Uterus (tissue), 2 donors: ENCODE results near the gene OSER1.

ENCODE experiments used
- CTCF ChIP-seq, 4 experiments: fragments of 200-600 bp in 2 of 4; fragments of 450-650 bp in 2 of 4; sonication (generic) in 2 of 4; IDR thresholded peaks; one replicate each; pipeline ENCODE4 v1.5.1; 2016 to 2019; ENCODE audit warnings: antibody characterized with exemption in 4 of 4, mild to moderate bottlenecking in 2 of 4, moderate library complexity in 1 of 4
- POLR2A ChIP-seq, 2 donors: fragments of 450-650 bp; IDR thresholded peaks; one replicate each; pipeline ENCODE4 v1.6.1; 2016; ENCODE audit warnings: antibody characterized with exemption in 2 of 2, mild to moderate bottlenecking in 1 of 2, moderate library complexity in 1 of 2

GRCh38 chr20:44231193-44231592 lies 20.6 kb upstream of the OSER1 start:
- TF ChIP-seq CTCF (IDR thresholded peaks at IDR 0.05) (no peak), POLR2A (IDR thresholded peaks at IDR 0.05) (no peak)
